Body of pancreas (tissue), 4 donors: ENCODE results near the gene HSPA12B.

Experiments
- CTCF ChIP-seq, 7 experiments: fragments of 450-650 bp in 4 of 7; fragments of 200-600 bp in 3 of 7; sonication (generic) in 3 of 7; IDR thresholded peaks; one replicate each; pipeline ENCODE4 v1.5.1; 2016 to 2019; ENCODE audit warnings: antibody characterized with exemption in 7 of 7
- POLR2A ChIP-seq, 3 donors: fragments of 450-650 bp; IDR thresholded peaks; one replicate each; pipeline ENCODE4 v1.6.1; 2016; ENCODE audit warnings: antibody characterized with exemption in 3 of 3, mild to moderate bottlenecking in 2 of 3

- TF ChIP-seq CTCF (IDR thresholded peaks at IDR 0.05), result no peak
- TF ChIP-seq POLR2A (IDR thresholded peaks at IDR 0.05), result no peak
Measured at GRCh38 chr20:3744806-3745685, 12.6 kb downstream of the HSPA12B start.
